ENCODE results near the gene MMGT1.

- no peak for TF ChIP-seq EZH2 (IDR thresholded peaks at IDR 0.05; ENCODE audit: insufficient read depth, poor library complexity, severe bottlenecking)
- no peak for TF ChIP-seq EZH2phosphoT487 (IDR thresholded peaks at IDR 0.05; ENCODE audit: insufficient read depth, low read depth)
These were observed 7.2 kb upstream of the MMGT1 start for GRCh38 chrX:135981010-135981409.

All from GM23248 (cell line).